RCC 7860 (cell line): ENCODE data around the gene ZEB1.
"Not testable (repeated sequence)": the region's sequence is repeated elsewhere in the genome, so short reads cannot be mapped to it uniquely, and the experiment has no call there.

Source experiments
- DNase-seq: peaks from one replicate; pipeline ENCODE4 v3.0.0-alpha.2; 2015; ENCODE audit warnings: low spot score
- FAIRE-seq: peaks from 2 replicates; lab custom pipeline; 2012; peaks lifted over from hg19 to GRCh38; lab: Jason Lieb, UNC

Gene ZEB1

DNA sequence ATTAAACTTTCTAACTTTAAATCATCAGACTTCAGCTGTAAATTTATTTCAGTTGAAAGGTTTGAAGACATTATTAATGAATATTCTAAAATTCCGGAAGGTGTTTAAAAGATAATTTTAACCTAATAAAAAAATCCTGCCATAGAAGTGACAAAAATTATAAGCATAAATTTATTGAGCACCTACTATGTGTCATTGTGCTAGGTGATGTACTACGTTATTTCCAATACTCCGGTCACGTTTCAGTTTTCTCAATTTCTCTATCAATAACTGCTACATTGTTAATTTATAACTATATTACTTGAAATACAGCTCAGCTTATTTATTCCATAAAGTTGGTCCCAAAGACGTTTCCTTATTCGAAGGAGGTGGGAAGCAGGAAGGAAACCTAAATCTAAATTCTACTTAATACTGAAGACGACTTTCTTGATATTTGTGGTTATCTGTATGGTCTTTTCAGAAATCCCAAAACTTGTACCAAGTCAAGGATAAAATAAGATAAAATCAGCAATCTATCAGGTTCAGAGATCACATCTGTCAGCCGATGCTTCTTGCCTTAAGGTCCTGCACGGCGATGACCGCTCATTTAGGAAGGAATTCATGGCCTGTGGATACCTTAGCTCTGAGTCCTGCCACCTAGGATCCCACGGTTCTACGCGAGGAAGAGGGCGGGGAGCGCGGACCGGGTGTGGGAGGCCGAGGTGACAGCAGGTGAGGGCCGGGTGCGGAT, 1.2 kb upstream of the ZEB1 start:
- peak; percentile 7 for FAIRE-seq
- DNase-seq, result no peak

DNA sequence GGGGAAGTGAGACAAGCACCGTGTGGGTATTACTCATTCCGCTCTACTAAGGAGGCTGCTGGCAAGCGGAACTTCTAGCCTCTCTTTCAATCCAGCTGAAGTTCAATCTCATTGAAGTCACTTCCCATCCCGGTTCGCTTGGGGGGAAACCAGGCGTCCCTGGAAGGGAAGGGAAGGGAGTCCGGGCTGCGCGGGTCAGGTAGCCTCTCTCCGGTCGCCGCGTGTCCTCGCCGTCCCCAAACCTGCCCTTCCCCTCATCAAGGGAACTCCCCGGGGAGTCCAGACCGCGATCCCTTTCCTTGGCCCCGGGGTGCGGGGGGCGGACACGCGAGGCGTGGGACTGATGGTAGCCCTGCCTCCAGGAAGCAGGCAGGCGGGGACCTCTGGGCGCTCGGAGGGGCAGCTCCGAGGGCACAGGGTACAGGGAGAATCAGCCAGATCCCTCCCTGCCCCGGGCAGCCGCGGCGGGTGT, 598 bp upstream of the ZEB1 start:
- FAIRE-seq, result no peak
- peak; percentile 75 for DNase-seq

DNA sequence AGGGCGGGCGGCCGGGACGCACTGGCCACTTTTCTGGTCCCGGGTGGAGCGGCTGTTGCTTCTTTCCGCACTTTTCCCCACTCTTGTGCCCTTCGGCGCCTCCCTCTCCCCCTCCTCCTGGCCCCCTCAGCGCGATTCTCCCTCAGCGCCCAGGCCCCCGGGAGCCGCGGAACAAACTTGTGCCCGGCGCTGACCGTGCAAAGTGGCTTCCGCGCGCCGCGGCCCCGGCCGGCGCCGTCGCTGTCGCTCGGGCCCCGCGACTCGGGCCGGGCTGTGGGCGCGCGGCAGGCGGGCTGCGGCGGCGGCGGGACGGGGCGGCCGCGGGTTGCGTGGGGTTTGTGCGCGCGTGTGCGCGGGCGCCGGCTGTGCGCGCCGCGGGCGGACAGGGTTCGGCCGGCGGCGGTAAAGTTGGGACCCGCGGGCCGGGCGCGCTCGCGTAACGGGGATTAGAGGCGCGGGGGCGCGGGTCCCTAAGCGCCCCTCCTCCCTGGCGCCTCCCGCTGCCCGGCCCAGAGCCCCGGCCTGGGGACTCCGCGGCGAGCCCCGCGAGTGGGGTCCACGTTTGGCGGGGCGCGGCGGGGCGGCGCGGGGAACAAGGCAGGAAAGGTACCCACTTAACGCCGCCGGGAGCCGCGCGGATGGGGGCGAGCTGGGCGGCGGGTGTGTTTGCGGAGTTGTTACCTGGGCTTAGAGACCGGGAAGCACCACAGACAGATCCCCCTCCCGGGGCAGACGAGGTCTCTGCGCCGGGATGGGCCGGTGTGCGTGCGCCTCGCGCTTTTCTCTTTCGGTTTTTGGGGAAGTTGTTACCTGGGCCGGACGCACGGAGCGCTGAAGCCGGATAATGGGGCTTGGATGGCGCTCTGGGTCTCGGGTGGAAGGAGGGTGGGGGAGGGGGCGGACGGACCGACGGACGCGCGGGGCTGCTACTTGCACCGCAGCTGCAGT, 860 bp downstream of the ZEB1 start:
- FAIRE-seq, result no peak
- DNase-seq, result no peak

DNA sequence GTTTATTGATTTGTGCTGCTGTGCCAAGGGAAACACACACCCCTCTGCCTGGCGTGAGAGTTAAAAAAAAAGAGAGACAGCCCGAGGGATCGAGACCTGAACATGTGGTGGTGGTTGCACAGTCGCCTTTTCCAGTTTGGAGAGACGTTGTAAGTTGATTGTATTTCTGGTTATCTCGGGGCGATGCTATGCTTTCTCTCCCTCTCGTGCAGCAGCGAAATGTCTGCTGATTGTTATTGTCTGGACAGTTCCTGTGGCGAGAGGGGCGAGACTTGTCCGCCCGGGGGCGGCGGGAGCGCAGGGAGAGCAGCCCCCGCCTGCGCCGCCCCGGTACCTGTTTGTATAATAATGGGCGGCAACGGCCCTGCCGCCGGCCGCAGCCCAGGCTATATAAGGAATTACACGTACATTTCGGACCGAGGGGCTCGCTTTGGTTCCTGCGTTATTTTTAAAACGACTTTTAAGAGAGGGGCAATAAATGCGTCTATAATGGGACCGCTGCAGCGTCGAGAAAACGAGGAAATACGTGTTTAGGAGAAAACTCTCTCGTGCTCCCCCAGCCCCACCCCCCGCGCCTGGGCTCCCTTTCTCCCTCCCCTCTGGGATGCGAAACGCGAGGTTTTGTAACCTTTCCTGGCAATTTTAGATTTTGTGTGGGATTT, 1.7 kb downstream of the ZEB1 start:
- DNase-seq, result peak; percentile 13
- no peak for FAIRE-seq

DNA sequence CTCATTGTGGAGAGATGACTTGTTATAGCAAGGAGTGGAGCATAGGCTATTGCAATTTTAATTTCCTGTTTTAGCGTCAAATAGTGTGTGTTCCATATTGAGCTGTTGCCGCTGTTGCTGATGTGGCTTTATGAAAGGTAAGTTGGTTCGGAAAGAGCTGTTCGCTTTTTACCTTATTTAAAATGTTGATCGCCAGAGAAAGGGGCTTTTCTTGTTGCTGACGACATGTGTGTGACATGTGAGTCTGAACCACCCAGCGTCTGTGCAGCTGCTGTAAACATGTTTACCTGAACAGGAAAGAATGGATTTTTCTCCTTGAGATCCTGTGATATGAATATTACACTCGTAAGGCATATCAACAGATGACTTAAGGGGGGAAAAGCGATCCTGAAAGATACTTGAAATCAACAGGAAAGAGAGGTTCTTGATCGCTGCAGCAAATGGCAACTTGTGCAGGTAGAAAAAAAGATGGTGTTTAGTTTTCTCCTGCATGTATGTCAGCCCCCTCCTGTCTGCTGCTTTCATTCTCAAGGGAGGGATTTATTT, 2.5 kb downstream of the ZEB1 start:
- FAIRE-seq (no peak), DNase-seq (no peak)

DNA sequence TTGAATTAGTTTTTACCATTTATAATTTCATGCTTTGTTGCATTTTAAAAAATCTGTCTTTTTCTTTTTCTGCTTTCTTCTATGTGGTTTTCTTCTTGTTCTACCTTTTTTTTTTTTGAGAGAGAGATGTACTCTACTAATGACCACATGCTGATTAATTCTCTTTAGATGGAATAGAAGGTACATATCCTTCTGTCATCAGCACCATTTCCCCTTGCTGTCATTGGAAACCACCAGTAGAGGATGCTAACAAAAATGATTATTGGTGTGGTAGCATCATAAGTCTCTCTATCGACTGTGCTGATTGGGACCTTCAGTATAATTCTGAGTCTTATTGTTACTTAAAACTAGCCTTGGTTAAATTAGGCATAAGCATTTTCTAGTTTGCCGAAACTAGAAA, 3.6 kb downstream of the ZEB1 start:
- peak; percentile 10 for FAIRE-seq
- no peak for DNase-seq

DNA sequence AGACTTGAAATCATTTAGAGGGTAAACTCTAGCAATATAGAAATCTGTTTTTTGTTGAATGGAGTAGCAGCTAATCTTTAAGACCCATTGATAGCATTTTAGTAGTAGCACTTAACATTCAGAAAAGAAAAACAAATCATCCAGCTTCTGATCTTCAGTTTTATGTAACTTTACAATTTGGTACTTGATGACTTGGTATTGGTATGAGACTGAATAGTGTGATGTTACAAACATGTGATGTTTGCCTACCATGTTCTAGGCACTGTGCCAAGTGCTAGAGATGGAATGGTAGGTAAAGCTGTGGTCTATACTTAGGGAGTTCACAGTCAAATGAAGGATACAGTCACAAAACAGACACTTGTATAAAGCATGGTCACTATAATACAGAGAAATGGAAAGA, 21.3 kb downstream of the ZEB1 start:
- FAIRE-seq (no peak), DNase-seq (no peak)

DNA sequence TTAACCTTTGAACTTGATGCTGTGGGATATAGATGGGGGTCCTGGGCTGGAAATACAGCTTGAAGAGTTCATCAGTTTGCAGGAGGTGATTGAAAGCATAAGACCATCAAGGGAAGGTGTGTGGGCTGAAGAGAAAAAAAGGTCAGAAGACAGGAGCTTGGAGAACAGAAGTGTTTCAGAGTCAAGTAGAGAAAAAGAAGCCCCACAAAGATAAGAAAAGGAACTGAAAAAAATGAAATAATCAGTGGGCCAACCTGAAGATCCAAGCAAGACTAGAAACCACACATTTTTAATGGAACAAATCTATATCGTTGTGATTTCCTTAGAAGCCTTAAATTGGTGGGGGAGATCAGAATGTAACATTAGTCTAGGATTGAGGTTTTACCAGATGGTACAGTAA, 22.5 kb downstream of the ZEB1 start:
- FAIRE-seq (no peak), DNase-seq (no peak)

DNA sequence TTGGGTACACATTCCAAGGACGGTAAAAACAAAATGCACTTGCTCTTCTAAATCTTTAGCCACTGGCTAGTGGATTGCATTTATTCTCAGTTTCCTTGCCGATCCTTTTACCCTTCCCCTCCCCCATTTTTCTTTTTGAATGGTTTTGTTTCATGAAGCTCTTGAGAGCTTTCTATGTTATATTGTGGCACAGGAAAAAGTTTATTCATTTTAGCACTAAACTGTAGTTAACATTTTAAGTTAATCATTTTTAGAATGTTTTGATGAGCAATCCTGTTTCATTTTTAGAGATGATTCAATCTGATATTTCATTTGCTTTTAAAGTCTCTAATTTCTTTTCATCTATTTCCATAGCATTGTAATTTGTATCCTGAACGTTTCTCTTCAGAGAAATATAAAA, 24.0 kb downstream of the ZEB1 start:
- peak; percentile 71 for FAIRE-seq
- no peak for DNase-seq

DNA sequence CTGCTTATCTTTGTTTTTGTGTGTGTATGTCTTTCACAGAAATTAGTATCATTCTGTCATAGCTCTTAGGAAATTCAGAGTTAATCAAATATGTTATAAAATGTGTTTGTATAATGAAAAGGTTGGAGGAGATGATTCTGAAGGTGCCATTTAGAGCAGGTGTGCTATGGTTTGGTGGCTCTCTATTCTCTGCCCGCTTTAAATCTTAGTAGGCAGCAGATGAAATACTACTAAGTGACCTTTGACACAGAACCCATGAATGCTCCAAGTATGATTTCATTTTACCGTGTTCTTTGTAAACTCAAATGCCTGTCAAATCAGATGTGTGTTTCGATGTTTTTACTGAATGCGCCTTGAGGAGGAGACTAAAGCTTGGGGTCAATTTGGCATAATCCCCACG, 24.5 kb downstream of the ZEB1 start:
- DNase-seq (no peak), FAIRE-seq (no peak)

DNA sequence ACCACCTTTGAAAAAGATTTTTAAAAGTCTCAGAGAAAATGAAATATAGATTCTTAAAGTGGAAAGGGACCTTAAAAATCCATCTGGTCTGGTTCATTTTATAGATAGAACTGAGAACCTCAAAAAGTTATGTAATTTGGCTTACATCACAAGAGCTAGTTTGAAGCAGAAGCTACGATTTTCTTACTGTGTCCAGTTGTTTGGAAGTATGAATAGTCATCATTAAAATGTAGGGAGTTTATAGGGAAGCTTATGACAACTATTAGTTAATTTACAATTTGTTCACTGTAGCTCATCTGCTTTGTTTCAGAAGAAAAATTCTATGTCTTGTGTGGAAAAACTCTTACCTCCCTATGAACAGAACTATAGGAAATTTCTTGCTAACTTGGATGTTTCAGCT, 26.9 kb downstream of the ZEB1 start:
- DNase-seq, result no peak

DNA sequence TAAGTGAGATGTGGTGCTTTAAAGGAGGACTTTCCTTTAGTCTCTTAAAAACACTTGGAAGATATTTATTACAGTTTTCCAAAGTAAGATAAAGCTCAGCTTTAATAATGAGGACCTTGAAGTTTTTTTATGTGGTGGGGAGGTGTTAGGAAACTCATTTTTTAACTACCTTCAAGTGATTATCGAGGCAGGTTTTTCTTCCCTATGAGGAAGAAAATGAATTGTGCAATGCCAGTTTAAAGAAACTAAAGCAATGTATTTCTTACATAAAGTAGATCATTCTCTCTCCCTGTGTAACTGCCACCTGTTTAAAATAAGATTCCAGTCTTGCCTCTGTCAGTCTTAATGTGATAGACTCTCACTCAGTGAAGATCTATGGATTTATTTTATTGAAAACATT, 27.9 kb downstream of the ZEB1 start:
- FAIRE-seq (no peak), DNase-seq (no peak)

More for the DNA sequence above, 26.9 kb downstream of the ZEB1 start:
- peak; percentile 16 for FAIRE-seq

DNA sequence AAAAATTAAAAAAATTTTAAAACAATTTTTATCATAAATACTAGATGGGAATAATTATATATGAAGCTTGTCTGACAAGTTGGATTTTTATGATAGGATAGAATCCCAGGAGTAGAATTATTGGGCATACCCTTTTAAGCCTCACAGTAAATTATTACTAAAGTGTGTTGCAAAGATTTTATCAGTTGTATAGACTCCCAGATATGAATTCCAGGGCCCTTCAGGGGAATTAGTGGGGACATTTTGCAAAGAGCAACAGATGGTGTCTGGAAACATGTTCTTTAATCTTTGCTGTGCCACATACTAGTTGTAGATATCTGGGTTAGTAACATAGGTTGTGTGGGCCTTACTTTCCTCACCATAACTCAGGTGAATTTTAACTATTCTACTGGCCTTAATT, 28.7 kb downstream of the ZEB1 start:
- FAIRE-seq (no peak), DNase-seq (no peak)

DNA sequence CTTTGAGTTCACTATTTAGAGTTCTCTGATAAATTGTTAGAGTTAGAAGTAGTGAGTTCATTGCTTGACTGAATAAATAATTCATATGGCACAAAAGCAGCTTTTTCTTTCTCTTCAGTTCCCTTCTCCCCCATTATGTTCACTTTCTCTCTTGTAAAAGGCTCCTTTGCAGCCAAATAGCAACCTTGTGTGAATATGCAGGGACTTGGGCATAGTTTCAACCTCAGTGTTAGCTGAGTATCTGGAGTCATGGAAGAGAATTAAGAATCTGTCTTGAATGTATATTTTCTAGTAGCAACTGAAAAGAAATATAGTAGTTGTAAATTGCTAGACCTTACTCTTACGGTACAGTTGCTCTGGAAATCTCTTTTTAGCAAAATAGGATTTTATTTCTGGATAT, 31.9 kb downstream of the ZEB1 start:
- DNase-seq (no peak), FAIRE-seq (no peak)

DNA sequence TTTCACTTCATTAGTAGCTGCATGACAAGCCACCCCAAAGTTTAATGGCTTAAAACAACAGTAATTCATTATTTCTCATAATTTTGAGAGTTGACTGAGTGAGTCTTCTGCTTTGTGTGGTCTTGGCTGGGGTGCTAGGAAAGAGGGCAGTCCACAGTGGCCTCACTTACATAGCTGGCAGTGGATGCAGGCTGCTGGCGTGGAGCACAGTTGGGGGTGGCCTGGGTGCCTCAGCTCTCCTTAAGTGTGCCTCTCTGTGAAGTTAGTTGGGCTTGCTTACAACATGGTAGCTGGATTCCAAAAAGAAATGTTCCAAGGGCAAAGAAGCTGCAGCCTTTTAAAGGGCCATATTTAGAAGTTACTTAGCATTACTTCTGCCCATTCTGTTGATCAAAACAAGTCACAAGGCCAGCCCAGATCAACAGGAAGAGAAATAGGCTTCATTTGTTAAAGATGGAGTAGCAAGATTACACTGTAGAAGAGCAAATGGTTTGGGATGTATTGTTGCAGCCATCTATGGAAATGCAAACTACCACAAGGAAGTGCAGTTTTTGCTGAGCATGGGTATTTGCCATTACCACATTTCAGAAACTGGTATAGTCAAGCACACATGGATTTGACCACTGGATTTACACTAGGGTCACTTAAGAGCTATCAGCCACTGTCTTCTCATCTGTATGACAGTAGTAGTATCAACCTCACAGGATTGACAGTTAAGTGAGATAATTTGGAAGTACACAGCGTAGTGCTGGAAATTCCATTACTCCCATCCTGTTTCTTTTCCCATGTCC, 33.6 kb downstream of the ZEB1 start:
- no peak for FAIRE-seq

DNA sequence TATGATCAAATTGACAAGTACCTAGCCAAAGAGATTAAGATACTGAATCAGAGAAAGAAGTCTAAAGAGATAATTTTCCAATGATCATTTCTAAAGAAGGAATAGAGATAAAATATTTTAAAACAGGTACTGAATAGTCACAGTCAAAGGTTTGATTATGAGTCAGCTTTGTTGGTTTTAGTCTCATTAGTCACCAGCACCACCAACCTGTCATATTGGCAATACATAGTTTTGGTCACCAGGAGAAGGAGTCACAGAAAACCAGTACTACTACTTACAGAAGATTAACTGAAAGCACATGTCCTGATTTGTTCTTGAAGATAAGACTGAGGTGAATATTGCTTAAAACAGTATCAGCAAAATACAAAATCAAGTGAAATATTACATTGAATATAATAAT, 34.6 kb downstream of the ZEB1 start:
- FAIRE-seq, result peak; percentile 96
- DNase-seq, result peak; percentile 81

More for the DNA sequence above, 33.6 kb downstream of the ZEB1 start:
- no peak for DNase-seq

DNA sequence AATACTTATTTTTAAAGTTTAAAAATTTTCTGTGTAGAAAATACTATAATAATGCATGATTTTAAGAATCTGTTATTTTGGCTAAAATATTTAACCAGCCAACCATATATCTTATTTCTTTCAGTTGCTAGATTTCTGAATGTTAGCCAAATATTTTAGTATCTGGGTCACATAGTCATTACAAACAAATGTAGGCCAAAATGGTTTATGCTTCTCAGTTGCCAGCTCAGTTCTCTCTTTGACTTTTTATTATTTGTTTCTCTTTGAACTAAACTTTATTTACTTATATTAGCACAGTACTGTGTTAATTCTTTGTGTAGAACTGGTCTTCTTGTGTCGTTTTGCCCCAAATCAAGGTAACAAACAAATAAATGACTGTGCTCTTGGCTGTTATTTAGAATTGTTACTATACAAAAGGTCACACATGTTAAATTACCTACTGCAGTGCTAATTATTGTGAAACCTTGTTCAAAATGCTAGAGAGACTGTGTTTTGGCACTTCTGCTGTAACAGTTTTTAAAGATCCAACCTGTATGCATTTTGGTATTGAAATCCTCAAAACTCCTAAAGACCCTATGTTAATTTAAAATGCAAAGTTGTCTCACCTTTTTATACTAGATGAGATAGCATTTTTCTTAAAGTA, 39.8 kb downstream of the ZEB1 start:
- DNase-seq (no peak), FAIRE-seq (no peak)

DNA sequence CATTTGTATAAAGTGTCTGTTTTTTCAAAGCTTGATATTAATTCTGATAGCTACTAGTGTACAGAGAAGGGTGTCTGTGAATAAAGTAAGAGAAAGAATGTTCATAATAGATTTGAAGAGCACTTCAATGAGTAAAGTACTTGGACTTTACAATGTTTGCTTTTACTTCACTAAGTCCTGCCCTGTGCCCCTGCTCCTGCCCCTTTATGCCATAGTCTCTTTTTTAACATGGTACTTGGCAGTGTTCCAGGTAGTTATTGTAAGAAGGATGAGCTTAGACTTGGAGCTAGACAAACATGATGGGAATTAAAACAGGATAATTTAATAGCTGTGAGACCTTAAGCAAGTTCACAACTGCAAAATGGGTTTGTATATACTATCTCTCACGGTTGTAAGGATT, 41.0 kb downstream of the ZEB1 start:
- no peak for DNase-seq
- FAIRE-seq, result no peak

DNA sequence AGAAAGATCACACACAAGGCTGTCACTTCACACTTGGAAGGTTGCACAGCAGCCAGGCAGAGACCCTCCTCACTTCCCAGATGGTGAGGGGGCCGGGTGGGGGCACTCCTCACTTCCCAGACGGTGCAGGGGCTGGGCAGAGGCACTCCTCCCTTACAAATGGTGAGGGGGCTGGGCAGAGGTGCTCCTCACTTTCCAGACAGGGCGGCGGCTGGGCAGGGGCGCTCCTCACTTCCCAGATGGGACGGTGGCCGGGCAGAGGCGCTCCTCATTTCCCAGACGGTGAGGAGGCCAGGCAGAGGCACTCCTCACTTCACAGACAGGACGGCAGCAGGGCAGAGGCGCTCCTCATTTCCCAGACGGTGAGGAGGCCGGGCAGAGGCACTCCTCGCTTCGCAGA, 42.5 kb downstream of the ZEB1 start:
- FAIRE-seq, DNase-seq: not testable (repeated sequence)
